GM12878 (cell line): ENCODE measurements around the gene LRP1B.

Experiments
- CREB1 ChIP-seq: IDR thresholded peaks from 2 replicates; pipeline ENCODE4 v1.6.1; 2012; ENCODE audit warnings: low read depth, mild to moderate bottlenecking, inconsistent platforms
- EGR1 ChIP-seq, 2 experiments: IDR thresholded peaks; 1 replicate in 1 of 2; 2 replicates in 1 of 2; pipeline ENCODE4 v1.6.1; 2011 to 2012; ENCODE audit warnings: low read depth in 2 of 2, low read length in 2 of 2, borderline replicate concordance in 1 of 2, mild to moderate bottlenecking in 1 of 2, moderate library complexity in 1 of 2
- EP300 ChIP-seq, 2 experiments: fragments of 150-350 bp in 1 of 2; IDR thresholded peaks; 2 replicates each; pipeline ENCODE4 v1.6.1; 2011 to 2012; ENCODE audit warnings: low read depth in 2 of 2, low read length in 2 of 2, borderline replicate concordance in 1 of 2, improper control_type of control experiment in 1 of 2, inconsistent platforms in 1 of 2; ENCODE audit not compliant: control insufficient read depth in 1 of 2
- FOS ChIP-seq: IDR thresholded peaks from 3 replicates; pipeline ENCODE4 v1.6.1; 2011; ENCODE audit warnings: borderline replicate concordance; ENCODE audit not compliant: insufficient read length; ENCODE audit errors: extremely low read depth
- MEF2A ChIP-seq: IDR thresholded peaks from 2 replicates; pipeline ENCODE4 v1.6.1; 2011; ENCODE audit warnings: low read depth, mild to moderate bottlenecking, low read length, moderate library complexity; ENCODE audit not compliant: insufficient read depth
- PAX8 ChIP-seq: fragments of 450-650 bp; IDR thresholded peaks from 2 replicates; pipeline ENCODE4 v1.6.1; 2017; ENCODE audit warnings: mild to moderate bottlenecking, moderate library complexity
- REST ChIP-seq: IDR thresholded peaks from 2 replicates; pipeline ENCODE4 v1.6.1; 2012; ENCODE audit warnings: mild to moderate bottlenecking, low read depth, low read length
- SIN3A ChIP-seq: IDR thresholded peaks from 2 replicates; pipeline ENCODE4 v1.6.1; 2012; ENCODE audit warnings: low read depth, low read length, improper control_type of control experiment
- SP1 ChIP-seq: IDR thresholded peaks from one replicate; pipeline ENCODE4 v1.6.1; 2011; ENCODE audit warnings: low read depth, low read length
- TAF1 ChIP-seq: IDR thresholded peaks from 2 replicates; pipeline ENCODE4 v1.6.1; 2011; ENCODE audit warnings: mild to moderate bottlenecking, low read depth, low read length, borderline replicate concordance
- ZNF687 ChIP-seq: fragments of 450-650 bp; IDR thresholded peaks from 2 replicates; pipeline ENCODE4 v1.6.1; 2017; ENCODE audit warnings: mild to moderate bottlenecking, moderate library complexity
- TF ChIP-seq, protein P1 (sequence below), 3 experiments: IDR thresholded peaks in 2 of 3; conservative IDR thresholded peaks in 1 of 3; 2 replicates each; pipeline ENCODE4 v1.5.1; 2011; ENCODE audit warnings: low read depth in 3 of 3, low read length in 3 of 3, mild to moderate bottlenecking in 3 of 3, control low read depth in 2 of 3, moderate library complexity in 2 of 3, inconsistent platforms in 1 of 3, mixed read lengths in 1 of 3; ENCODE audit not compliant: control insufficient read depth in 2 of 3, insufficient read depth in 1 of 3; ENCODE audit errors: extremely low read depth in 1 of 3
- TF ChIP-seq, protein P2 (sequence below): fragments of 450-650 bp; IDR thresholded peaks from 2 replicates; pipeline ENCODE4 v1.6.1; 2017; ENCODE audit warnings: mild to moderate bottlenecking

DNA sequence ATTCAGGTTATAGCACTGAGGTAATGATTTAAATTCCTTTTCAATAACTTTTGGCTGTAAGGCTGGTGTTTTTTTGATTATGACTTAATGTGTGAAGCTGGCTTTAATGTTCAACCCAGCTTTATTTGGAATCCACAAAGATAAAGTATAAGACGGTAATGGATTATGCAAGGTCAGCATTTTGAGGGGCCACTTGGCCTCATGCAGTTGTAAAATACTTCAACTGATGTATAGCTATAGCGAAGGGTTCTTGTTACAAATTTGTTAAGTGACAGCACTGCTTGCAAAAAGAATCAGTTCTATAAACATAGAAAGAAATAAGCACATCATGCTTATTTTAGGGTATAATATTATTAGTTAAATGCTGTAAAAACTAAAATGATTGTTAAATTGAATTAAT lies 36.6 kb downstream of the LRP1B start:
- TF ChIP-seq REST (no peak), FOS (no peak), SP1 (no peak), EP300 (IDR thresholded peaks at IDR 0.05; ENCODE audit: borderline replicate concordance in 1 of 2, control insufficient read depth in 1 of 2, low read depth in 2 of 2, low read length in 2 of 2) (no peak), TAF1 (no peak), MEF2A (no peak), SIN3A (no peak), ZNF687 (no peak), CREB1 (no peak), PAX8 (no peak), EGR1 (IDR thresholded peaks at IDR 0.05; ENCODE audit: borderline replicate concordance in 1 of 2, low read depth in 2 of 2, low read length in 2 of 2) (no peak)
- TF ChIP-seq, protein P1, sequence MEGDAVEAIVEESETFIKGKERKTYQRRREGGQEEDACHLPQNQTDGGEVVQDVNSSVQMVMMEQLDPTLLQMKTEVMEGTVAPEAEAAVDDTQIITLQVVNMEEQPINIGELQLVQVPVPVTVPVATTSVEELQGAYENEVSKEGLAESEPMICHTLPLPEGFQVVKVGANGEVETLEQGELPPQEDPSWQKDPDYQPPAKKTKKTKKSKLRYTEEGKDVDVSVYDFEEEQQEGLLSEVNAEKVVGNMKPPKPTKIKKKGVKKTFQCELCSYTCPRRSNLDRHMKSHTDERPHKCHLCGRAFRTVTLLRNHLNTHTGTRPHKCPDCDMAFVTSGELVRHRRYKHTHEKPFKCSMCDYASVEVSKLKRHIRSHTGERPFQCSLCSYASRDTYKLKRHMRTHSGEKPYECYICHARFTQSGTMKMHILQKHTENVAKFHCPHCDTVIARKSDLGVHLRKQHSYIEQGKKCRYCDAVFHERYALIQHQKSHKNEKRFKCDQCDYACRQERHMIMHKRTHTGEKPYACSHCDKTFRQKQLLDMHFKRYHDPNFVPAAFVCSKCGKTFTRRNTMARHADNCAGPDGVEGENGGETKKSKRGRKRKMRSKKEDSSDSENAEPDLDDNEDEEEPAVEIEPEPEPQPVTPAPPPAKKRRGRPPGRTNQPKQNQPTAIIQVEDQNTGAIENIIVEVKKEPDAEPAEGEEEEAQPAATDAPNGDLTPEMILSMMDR (IDR thresholded peaks at IDR 0.05 in 2 of 3, conservative IDR thresholded peaks at IDR 0.05 in 1 of 3; ENCODE audit: control insufficient read depth in 2 of 3, extremely low read depth in 1 of 3, insufficient read depth in 1 of 3, low read depth in 3 of 3, low read length in 3 of 3) = no peak
- TF ChIP-seq, protein P2, sequence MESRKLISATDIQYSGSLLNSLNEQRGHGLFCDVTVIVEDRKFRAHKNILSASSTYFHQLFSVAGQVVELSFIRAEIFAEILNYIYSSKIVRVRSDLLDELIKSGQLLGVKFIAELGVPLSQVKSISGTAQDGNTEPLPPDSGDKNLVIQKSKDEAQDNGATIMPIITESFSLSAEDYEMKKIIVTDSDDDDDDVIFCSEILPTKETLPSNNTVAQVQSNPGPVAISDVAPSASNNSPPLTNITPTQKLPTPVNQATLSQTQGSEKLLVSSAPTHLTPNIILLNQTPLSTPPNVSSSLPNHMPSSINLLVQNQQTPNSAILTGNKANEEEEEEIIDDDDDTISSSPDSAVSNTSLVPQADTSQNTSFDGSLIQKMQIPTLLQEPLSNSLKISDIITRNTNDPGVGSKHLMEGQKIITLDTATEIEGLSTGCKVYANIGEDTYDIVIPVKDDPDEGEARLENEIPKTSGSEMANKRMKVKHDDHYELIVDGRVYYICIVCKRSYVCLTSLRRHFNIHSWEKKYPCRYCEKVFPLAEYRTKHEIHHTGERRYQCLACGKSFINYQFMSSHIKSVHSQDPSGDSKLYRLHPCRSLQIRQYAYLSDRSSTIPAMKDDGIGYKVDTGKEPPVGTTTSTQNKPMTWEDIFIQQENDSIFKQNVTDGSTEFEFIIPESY = no peak
